GM23248 (cell line): ENCODE measurements around the gene ATP12A.

Experiments
- EZH2 ChIP-seq: fragments of 200-600 bp; sonication (generic); IDR thresholded peaks from 2 replicates; pipeline ENCODE4 v1.6.1; 2018; ENCODE audit warnings: antibody characterized with exemption, mild to moderate bottlenecking; ENCODE audit not compliant: insufficient read depth, poor library complexity, severe bottlenecking
- EZH2phosphoT487 ChIP-seq: fragments of 200-600 bp; sonication (generic); IDR thresholded peaks from 2 replicates; pipeline ENCODE4 v1.6.1; 2018; ENCODE audit warnings: antibody characterized with exemption, moderate library complexity, mild to moderate bottlenecking, low read depth; ENCODE audit not compliant: insufficient read depth

GRCh38 chr13:24692561-24692960, 12.4 kb downstream of the ATP12A start:
- TF ChIP-seq EZH2 = no peak
- no peak for TF ChIP-seq EZH2phosphoT487
